ENCODE results near the gene GHRHR. TPM values are rescaled to one million over a fixed set of nuclear protein-coding genes. Genes with fewer than 3 reads are reported as not detected.

Gene GHRHR
- total RNA-seq, 1 donor from 2014 or later: not detected

DNA sequence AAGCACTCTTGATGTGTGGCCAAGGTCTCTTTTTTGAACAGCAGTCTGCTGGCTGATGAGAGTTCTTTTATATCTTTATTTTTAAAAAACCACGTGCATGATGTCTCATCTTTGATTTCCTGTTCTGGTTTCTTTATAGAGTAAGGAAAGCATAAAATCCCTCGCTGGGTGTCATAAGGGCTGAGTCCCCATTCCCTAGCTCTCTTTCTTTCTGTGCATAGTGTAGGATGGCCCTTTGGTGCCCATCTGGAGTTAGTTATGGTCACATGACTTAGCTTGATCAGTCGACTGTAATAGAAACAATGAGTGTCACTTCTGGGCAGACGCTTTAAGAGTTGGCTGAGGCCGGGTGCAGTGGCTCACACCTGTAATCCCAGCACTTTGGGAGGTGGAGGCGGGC lies 38.5 kb downstream of the GHRHR start:
- no peak for DNase-seq (ENCODE audit: low read depth)

DNA sequence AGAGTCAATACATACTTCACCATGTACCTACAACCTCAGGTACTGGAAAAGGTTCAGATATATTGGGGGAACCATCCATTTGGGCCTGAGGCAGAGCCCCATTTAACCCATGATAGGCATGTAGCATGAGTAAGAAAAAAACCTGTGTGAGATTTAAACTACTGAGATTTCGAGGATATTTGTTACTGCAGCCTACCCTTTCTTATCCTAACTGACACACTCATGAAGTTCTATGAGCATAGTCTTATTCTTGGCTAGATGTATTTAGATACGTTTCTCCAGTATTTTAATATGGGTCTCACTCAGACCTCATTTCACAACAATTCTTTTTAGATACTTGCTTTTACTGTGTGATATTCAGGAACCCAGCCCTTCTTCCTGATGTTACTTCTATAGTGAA lies 39.3 kb downstream of the GHRHR start:
- DNase-seq (ENCODE audit: low read depth): no peak

DNA sequence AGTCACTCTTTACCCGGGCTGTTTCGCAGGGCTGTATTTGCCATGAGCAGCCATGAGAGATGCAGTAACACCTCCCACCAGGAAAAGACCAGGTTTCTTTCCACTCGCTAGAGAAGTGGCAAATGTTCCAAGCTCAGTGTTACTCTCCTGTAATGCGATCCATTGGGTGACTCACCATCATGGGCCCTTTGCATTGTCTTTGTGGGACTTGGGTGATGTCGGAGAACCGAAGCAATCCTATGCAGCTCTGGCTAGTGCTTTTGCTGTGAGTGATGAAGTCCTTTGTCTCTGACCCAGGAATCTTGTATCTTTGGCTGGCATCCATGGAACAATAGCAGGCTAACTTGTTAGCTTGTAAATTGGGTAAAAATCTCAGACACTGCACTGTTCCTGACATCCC lies 40.0 kb downstream of the GHRHR start:
- no peak for DNase-seq (ENCODE audit: low read depth)

DNA sequence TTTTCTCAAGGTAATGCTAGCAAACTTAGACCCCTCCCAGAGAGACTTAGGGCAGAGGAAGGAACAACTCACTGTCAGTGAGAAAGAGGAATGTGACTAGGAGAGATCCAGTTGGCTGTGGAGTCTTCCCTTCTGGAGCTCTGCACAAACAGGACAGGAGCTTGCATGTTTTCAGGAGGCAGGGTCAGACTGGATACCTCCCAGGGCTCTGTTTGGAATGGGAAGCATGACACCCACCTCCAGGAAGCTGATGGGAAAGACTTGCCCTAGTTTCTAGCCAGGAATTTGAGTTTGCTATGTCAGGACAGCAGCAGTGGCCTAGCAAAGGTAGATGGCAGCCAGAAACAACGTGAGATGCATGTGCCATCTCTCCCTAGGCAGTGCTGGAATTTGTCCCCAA lies 40.6 kb downstream of the GHRHR start:
- no peak for DNase-seq (ENCODE audit: low read depth)

DNA sequence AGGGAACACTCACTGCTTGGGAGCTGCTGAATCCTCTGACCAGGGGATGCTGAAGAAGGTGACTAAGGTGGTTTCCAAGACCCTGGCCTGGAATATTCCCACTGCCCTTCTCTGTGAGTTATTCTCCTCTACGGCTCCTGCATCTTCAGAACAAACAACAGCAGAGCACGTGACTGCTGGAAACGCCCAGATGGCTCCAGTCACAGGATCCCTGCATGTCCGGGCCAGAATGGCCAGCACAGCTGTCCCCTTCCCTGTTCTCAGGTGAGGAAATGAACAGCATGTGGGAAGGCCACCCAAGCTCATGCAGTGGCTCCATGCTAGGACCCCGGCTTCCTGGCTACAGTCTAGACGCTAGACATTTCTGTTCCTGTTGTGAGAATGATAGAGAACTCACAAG lies 43.1 kb downstream of the GHRHR start:
- DNase-seq (ENCODE audit: low read depth): no peak

DNA sequence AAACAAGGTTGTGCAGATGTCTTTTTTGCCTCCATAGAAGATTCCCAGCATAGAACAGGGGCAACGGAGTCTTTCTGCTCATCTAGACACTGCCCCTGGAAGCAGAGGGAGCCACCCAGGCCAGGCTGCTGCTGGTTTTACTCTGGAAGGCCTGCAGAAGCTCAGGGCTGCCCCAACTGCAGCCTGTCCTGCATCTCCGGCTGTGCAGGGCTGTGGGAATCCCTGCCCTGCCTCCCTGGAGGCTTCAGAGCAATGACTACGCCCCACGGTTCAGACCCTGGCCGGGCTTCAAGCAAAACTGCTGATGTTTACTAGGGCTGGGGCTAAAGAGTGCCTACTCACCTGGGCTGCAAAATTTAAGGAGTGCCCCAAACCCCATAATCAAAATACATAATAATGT lies 43.9 kb downstream of the GHRHR start:
- DNase-seq (ENCODE audit: low read depth): no peak

DNA sequence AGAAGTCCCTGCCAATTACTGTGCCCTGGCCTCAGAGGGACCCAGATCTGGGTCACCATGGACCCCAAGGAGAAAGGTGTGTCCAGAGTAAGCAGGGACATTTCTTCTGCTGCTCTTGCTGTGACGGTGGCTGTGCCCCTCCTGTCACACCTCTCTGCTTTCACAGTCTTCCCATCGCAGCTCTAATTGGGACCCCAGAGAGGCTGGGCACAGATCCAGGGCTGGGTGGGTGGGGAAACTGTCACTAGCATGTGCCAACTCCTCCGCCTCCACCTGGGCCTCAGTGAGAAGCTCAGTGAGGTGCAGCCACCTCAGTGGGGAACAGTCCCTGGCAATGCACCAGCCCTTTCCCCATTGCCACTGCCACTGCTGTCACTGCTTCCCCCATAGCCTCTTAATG lies 51.1 kb downstream of the GHRHR start:
- DNase-seq (ENCODE audit: low read depth): no peak

DNA sequence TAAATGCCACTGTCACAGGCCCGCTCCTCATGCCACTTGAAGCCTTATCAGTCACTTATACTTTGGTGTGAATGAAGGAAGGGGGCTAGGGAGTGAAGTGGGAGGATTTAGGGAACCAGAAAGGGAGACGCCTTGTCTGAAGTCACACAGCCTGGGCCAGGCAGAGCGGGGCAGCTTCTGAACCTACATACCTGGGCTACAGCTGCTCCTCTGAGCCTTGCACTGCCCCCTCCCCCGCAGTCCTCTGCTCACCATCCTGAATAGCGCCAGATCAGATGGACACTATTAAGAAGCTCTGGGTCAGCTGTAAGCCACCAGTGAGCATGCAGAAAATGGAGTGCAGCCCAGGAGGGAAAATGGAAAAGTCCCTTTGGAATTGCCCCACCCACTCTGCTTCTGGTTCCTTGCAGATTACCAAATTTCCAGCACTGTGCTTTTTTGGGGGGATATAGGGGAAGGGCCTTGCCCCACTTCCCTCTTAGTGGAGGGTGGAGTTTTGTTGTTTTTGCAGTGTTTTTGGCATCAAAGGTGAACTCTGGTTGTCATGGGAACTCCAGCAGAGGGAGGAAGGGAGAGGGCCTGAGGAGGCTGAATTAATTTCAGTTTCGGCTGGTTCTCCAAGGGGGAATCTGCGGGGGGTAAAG lies 53.4 kb downstream of the GHRHR start:
- DNase-seq (ENCODE audit: low read depth): no peak

DNA sequence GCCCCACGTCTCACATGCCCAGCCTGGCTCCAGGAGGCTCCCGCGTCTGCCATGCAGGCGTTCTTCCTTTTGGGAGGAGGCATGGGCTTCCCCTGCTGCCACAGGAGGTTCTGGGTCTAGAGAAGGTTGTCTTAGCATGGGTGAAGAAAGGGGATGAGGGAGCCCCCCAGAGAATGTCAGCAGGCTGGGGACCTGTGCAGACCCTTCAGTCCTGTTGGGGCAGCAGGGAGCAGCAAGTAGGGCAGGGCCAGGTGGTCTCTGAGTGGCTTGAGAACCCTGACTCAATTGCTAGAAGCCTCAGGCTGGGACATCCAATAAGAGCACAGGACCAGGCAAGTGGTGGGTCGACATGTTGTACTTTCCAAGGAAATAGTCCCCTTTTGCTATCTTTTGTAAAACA lies 54.0 kb downstream of the GHRHR start:
- no peak for DNase-seq (ENCODE audit: low read depth)

DNA sequence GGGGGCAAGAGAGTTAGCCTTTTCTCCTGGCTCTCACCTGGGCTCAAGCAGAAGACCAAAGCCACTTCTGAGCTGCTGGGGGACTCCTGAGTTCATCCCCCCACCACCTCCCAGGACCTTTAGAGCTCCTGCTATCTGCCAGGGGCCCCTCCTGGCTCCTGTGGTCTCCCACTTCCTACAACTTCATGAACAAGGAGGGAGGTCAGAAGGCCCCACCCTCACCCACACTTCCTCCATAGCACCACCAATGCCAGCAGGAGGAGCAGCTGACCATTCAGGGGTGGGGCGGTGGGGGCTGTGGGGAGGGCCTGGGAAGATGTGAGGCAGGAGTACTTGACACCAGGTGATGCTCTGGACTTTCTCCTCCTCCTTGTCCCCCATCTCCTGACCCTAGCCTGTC lies 55.8 kb downstream of the GHRHR start:
- DNase-seq (ENCODE audit: low read depth): no peak

DNA sequence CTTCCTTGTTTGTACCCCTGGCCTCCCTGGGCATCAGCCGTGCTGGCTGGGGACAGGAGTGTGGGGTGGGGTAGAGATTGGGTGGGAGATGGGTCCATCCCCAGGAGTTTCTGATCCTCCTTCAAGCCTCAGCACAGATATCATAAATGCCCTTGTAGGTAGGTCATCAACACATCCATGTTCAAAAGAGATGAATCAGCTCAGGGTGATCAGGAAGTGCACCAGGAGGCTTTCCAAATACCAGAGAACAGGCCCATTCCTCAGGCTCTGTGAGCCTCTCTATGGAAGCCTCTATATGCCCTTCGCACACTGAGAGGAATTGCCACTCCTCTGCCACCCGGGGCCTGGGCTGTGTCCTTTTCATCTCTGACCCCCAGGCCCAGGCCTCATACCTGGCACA lies 56.4 kb downstream of the GHRHR start:
- DNase-seq (ENCODE audit: low read depth): no peak

DNA sequence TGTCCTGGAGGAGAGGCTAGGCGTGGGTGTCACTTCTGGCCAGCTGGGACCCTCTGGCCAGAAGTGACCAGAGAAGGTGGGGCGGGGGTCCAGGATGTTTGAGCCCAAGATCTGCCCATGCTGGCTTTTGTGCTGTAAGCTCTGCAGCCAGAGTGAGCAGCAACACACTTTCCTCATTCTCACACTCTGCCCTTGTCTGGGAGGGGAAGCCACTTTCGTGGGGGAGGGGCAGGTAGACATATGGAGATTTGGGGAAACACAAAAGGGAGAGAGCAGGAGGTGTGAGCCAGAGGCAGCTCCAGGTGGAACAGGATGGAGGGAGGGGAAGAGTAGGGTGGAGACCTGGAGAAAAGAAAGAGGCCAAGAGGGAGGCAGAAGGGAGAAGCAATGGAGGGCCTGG lies 56.9 kb downstream of the GHRHR start:
- DNase-seq (ENCODE audit: low read depth): no peak

DNA sequence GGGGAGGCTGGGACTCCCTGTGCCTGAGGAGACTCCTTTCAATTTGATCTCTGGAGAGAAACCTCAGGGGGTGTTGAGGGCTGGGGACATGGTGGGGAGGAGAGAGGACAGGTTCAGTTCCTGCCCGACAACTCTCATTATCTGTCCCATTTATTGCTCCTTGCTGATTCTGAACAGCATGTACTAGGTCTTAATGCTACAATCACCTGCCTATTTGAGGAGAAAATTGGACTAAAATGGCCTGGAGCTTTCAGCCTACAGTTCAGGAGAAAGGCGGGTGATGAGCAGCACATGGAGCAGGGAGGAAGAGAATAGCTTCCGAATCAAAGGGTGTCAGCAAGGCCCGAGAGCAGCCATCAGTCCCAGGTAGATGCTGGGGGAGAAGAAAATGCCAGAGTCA lies 58.4 kb downstream of the GHRHR start:
- DNase-seq (ENCODE audit: low read depth): no peak

DNA sequence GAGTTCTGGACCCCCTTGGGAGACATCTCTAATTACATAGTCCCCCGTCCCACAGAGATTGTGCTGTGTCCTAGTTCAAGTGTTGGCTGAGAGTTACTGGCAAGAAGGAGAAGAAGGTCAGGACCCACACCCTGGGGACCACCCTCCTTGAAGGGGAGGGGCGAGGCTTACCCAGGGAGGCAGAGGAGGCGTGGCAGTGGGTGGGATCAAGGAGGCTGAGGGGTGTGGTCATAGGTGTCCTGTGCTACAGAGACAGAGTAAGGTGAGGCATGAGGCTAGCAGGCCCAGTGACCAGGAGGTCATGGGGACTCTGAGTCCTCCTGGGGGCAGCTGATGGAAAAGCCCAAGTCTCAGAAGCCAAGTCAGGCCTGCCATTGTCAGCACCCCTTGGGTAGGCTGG lies 59.0 kb downstream of the GHRHR start:
- DNase-seq (ENCODE audit: low read depth): no peak

DNA sequence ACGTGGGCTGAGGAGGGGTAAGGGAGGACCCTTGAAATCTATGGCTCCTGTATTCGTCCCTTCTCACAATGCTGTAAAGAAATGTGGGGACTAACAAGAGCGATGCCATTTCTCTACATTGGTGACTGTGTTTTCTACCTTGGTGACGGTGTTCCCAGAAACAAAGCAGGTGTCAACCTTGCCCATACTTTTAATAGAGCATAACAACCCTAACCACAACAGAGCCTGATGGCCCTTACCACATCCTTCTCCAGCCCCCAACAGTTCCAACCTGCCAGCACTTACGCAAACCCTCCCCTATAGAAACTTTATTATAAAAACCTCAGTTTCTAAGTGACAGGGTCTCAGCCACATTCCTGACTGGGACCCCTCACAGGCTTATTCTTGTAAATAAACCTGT lies 60.1 kb downstream of the GHRHR start:
- DNase-seq (ENCODE audit: low read depth): no peak

DNA sequence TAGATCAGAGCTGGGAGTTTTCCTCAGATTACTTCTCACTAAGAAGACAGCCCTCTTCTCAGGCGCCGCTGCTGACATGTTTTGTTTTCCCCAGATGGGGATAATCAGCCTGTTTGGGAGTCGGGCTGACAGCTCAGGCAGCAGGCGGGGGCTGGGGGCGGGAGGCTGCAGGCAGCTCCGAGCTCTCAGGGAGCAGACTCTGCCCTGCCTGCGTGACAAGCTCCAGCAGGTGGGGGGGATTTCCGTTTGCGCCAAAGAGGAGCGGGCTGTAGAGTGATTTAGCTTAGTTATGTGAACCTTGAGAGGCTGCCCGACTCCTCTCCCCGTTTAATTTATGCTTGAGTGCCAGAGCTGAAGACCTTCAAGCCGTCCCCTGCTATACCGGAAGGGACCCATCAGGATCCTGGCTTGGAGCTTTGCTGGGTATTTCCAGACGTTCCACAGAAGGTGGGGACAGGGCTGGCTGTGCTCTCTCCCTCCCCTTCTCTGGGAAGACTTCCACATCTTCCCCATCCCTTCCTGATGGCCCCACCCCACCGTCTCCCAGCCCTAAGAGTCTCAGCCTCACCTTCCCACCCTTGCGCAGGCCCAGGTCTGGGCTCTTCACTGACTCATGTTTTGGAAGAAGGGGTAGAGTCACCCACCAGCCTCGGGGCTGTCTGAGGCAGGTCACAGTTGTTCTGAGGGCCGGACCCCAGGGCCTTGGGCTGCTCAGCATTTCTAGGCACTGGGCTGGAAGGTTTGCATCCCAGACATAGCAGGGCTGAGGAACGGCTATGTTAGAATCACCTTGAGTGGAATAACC lies 63.6 kb downstream of the GHRHR start:
- peak; percentile 33 for DNase-seq (ENCODE audit: low read depth)

DNA sequence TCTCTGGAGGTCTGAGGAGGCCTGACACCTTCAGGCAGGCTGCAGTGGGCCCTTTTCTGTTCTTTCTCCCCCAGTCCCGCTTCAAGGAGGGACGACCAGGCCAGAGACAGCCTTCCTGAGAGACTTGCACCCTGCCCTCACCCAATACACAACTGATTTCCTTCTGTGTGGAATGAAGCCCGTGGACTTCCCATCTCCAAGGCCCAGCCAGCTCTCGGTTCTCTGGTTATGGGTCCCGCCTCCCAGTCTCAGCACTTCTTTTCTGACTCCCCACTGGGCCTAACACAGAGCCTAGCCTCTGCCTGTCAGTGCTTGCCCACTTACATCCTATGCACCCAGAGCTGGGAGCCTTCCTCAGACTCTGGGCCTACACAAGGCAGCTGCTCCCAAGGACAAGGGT lies 64.3 kb downstream of the GHRHR start:
- no peak for DNase-seq (ENCODE audit: low read depth)

DNA sequence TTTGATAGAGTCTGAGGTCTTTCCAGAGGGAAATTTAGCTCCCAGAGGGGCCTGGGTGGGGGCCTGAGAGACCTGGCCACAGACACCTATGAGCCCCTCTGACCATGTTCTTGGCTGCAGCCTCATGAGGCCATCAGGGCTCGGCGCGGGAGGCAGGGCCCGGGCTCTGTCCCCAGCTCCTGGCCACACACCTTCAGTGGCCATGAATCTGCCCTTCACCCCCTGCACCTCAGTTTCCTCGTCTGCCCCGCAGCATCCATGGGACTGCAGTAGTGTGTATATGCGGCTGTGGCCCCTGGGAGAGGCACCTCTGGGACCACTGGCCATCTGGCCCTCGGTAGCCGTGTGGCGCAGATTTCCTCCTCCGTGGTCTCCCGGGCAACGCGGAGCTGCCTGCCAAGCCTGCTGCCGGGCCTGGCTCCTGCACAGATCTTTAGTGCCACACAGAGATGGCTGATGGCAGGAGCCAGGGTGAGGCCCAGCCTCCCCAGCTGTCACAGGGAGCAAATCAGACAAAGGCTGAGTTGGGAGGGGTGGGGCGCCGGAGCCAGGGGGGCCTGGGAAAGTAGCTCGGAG lies 64.8 kb downstream of the GHRHR start:
- DNase-seq (ENCODE audit: low read depth): no peak

Other genes with a start within 250 kb of the GHRHR start
- gene INMT, start 211.8 kb upstream of the GHRHR start, total RNA-seq: 3.7 and 5.4 TPM in 2 replicates
- 2.0 and 2.9 TPM in 2 replicates for gene MINDY4, start 192.5 kb upstream of the GHRHR start, total RNA-seq
- 2.1 and 3.9 TPM in 2 replicates for gene AQP1, start 52.1 kb upstream of the GHRHR start, total RNA-seq
- not detected in 2 replicates for gene ADCYAP1R1, start 88.4 kb downstream of the GHRHR start, total RNA-seq

Data from myocyte (in vitro differentiated cells).